Measurements from ENCODE around the gene MAP4K5.

DNA sequence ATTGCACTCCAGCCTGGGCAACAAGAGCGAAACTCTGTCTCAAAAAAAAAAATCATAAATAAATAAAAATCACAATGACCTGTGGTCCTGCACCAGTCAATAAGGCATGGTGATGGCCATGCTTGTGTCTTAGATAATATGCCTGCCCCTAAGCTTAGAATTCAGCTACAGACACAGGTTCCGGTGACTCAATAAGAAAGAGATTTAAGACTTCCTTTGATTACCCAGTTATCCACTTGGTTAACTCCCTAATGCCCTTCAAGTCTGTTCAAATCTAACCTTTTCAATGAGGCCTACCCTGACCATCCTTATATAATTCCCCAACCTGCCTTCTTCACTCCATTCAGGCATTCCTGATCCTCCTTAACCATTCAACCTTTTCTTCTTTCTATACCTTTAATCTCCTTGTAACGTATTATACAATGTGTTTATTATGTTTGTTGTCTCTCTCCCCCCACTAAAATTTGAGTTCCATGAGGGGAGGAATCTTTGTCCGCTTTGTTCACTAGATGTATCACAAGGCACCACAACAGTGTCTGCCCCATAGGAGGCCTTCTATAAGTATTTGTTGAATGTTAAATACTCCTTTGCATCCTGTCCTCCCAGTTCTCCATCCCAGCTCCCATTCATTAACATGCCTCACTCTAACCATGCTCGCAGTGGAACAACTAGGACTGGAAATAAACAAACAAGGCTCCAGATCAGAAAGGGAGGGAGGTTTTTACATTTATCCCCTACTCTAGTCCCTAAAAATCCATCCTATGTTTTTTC, 8.9 kb downstream of the MAP4K5 start:
- TF ChIP-seq, protein P1, sequence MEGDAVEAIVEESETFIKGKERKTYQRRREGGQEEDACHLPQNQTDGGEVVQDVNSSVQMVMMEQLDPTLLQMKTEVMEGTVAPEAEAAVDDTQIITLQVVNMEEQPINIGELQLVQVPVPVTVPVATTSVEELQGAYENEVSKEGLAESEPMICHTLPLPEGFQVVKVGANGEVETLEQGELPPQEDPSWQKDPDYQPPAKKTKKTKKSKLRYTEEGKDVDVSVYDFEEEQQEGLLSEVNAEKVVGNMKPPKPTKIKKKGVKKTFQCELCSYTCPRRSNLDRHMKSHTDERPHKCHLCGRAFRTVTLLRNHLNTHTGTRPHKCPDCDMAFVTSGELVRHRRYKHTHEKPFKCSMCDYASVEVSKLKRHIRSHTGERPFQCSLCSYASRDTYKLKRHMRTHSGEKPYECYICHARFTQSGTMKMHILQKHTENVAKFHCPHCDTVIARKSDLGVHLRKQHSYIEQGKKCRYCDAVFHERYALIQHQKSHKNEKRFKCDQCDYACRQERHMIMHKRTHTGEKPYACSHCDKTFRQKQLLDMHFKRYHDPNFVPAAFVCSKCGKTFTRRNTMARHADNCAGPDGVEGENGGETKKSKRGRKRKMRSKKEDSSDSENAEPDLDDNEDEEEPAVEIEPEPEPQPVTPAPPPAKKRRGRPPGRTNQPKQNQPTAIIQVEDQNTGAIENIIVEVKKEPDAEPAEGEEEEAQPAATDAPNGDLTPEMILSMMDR (IDR thresholded peaks at IDR 0.05; ENCODE audit: low read length), result no peak
- TF ChIP-seq EZH2 (optimal IDR thresholded peaks at IDR 0.05; ENCODE audit: low read depth, low read length), result no peak
- TF ChIP-seq EZH2phosphoT487 (IDR thresholded peaks at IDR 0.05; ENCODE audit: low read length), result no peak
